ENCODE measurements around the gene ORMDL1. TPM values are rescaled to one million over a fixed set of nuclear protein-coding genes. Genes with fewer than 3 reads are reported as not detected.

ORMDL1 gene
- total RNA-seq, 2 experiments from 2014 or later: 45.2 to 49.2 TPM

GRCh38 chr2:189723192-189723591 is 60.9 kb downstream of the ORMDL1 start:
- intact Hi-C loops (cut with DNase I, micrococcal nuclease): no loop called here
- ChIA-PET POLR2A (no interaction called here), CTCF (interaction anchor here (0.7 to 1.2 kb wide), 4 partner anchors 24 to 82 kb away, joined by 3 to 4 read pairs (median 3); no protein-coding TSS in a partner anchor)
- DNase-seq: no peak
- Mint-ChIP-seq H3K4me1 (peaks cover 15% of the 10 kb centered on the region), H3K36me3 (ENCODE audit: low read depth) (no peaks in the 10 kb centered on the region), H3K9me3 (ENCODE audit: low read depth) (no peaks in the 10 kb centered on the region), H3K27ac (no peak overlapping the region), H3K4me3 (no peak overlapping the region), H3K27me3 (no peaks in the 10 kb centered on the region)
- peak; percentile 81 for ATAC-seq

Other genes with a start within 250 kb of the ORMDL1 start
- gene SLC40A1, start 203.6 kb downstream of the ORMDL1 start, total RNA-seq: 1 to 10 TPM; 4.2 TPM
- 10 to 100 TPM; 50.9 to 58.4 TPM for gene ASNSD1, start 122.9 kb downstream of the ORMDL1 start, total RNA-seq
- gene ANKAR, start 109.7 kb downstream of the ORMDL1 start, total RNA-seq: 1 to 10 TPM; 2.5 to 2.7 TPM
- 10 to 100 TPM in 1 of 2 experiments, 1 to 10 TPM in 1; 9.8 to 11.6 TPM for gene OSGEPL1, start 21.5 kb downstream of the ORMDL1 start, total RNA-seq
- gene PMS1, start 111 bp upstream of the ORMDL1 start, total RNA-seq: 10 to 100 TPM; 45.8 to 47.4 TPM

Measured in activated CD4-positive, alpha-beta T cell treated with anti-CD3 and anti-CD28 coated beads for 36 hours (primary cell).